CD14-positive monocyte (primary cell): ENCODE results near the gene PACSIN3. TPM values are rescaled to one million over a fixed set of nuclear protein-coding genes. Genes with fewer than 3 reads are reported as not detected.

Experiments used
- DNase-seq, 3 donors: peaks; one replicate each; pipeline ENCODE4 v3.0.0-alpha.2; 2011 to 2022
- H2AFZ ChIP-seq: 2 replicates; pipeline ENCODE4 v1.6.0; 2012; ENCODE audit warnings: mild to moderate bottlenecking, low read depth, low read length, inconsistent platforms; ENCODE audit not compliant: insufficient read depth, poor library complexity, severe bottlenecking
- H3K27ac ChIP-seq, 2 donors: 1 replicate in 1 of 2; 2 replicates in 1 of 2; pipeline ENCODE4 v1.5.1; 2012 to 2013; ENCODE audit warnings: low read length in 2 of 2, control low read depth in 1 of 2, inconsistent platforms in 1 of 2, low read depth in 1 of 2, mild to moderate bottlenecking in 1 of 2
- H3K27me3 ChIP-seq, 2 donors: one replicate each; pipeline versions ENCODE4 v1.6.0 to v1.6.1; 2011 to 2013; ENCODE audit warnings: low read length in 2 of 2; ENCODE audit not compliant: control insufficient read depth in 2 of 2, insufficient read depth in 2 of 2
- H3K36me3 ChIP-seq, 2 donors: replicated peaks in 1 of 2; 1 replicate in 1 of 2; 2 replicates in 1 of 2; pipeline versions ENCODE4 v1.5.1 to v1.6.1; 2012 to 2013; ENCODE audit warnings: low read length in 2 of 2, control low read depth in 1 of 2, inconsistent platforms in 1 of 2, mild to moderate bottlenecking in 1 of 2; ENCODE audit not compliant: insufficient read depth in 2 of 2, control insufficient read depth in 1 of 2
- H3K4me1 ChIP-seq, 2 donors: 1 replicate in 1 of 2; 2 replicates in 1 of 2; pipeline versions ENCODE4 v1.5.1 to v1.6.1; 2012 to 2013; ENCODE audit warnings: low read length in 2 of 2, control low read depth in 1 of 2, inconsistent platforms in 1 of 2, mild to moderate bottlenecking in 1 of 2, moderate library complexity in 1 of 2; ENCODE audit not compliant: insufficient read depth in 2 of 2, control insufficient read depth in 1 of 2
- H3K4me2 ChIP-seq: replicated peaks from 2 replicates; pipeline ENCODE3; 2012; ENCODE audit warnings: low read length, moderate library complexity, mild to moderate bottlenecking; ENCODE audit not compliant: poor library complexity, severe bottlenecking; ENCODE audit errors: extremely low read depth
- H3K4me3 ChIP-seq, 3 experiments: fragments of 200-600 bp in 1 of 3; sonication (generic) in 1 of 3; replicated peaks in 1 of 3; 1 replicate in 2 of 3; 2 replicates in 1 of 3; pipeline ENCODE4 v1.5.1; 2011 to 2013; ENCODE audit warnings: low read length in 3 of 3, mild to moderate bottlenecking in 3 of 3, control low read depth in 2 of 3, low read depth in 2 of 3, inconsistent platforms in 1 of 3, moderate library complexity in 1 of 3
- H3K79me2 ChIP-seq: 2 replicates; pipeline ENCODE4 v1.6.0; 2012; ENCODE audit warnings: mild to moderate bottlenecking, control low read depth, inconsistent platforms, low read length, moderate library complexity; ENCODE audit not compliant: insufficient read depth
- H3K9ac ChIP-seq: 2 replicates; pipeline ENCODE4 v1.6.0; 2017; ENCODE audit warnings: low read length, mild to moderate bottlenecking; ENCODE audit not compliant: insufficient read depth, poor library complexity, severe bottlenecking
- H3K9me3 ChIP-seq, 2 donors: replicated peaks in 1 of 2; 1 replicate in 1 of 2; 2 replicates in 1 of 2; pipeline versions ENCODE4 v1.5.1 to v1.6.1; 2012 to 2013; ENCODE audit warnings: low read length in 2 of 2, control low read depth in 1 of 2; ENCODE audit not compliant: control insufficient read depth in 1 of 2, insufficient read depth in 1 of 2
- H4K20me1 ChIP-seq: 2 replicates; pipeline ENCODE4 v1.6.0; 2012; ENCODE audit warnings: mild to moderate bottlenecking, low read length, control low read depth, moderate library complexity; ENCODE audit not compliant: insufficient read depth
- H3K27ac Mint-ChIP-seq, 7 donors: one replicate each; pipeline ENCODE4 v1.8.0; 2020; ENCODE audit warnings: mild to moderate bottlenecking in 7 of 7, mixed read lengths in 7 of 7, moderate library complexity in 6 of 7, inconsistent platforms in 2 of 7
- H3K27me3 Mint-ChIP-seq, 3 donors: one replicate each; pipeline ENCODE4 v1.8.0; 2021 to 2022; ENCODE audit warnings: low read depth in 3 of 3, mild to moderate bottlenecking in 3 of 3, mixed read lengths in 3 of 3, moderate library complexity in 3 of 3, inconsistent platforms in 1 of 3
- H3K36me3 Mint-ChIP-seq, 2 donors: one replicate each; pipeline ENCODE4 v1.8.0; 2020; ENCODE audit warnings: mixed read lengths in 2 of 2, inconsistent platforms in 1 of 2, mild to moderate bottlenecking in 1 of 2
- H3K4me1 Mint-ChIP-seq: one replicate; pipeline ENCODE4 v1.8.0; 2020; ENCODE audit warnings: mild to moderate bottlenecking, mixed read lengths
- H3K4me3 Mint-ChIP-seq, 2 donors: one replicate each; pipeline ENCODE4 v1.8.0; 2020; ENCODE audit warnings: mild to moderate bottlenecking in 2 of 2, mixed read lengths in 2 of 2, moderate library complexity in 1 of 2
- H3K9me3 Mint-ChIP-seq, 7 donors: one replicate each; pipeline ENCODE4 v1.8.0; 2020 to 2022; ENCODE audit warnings: mixed read lengths in 7 of 7, mild to moderate bottlenecking in 6 of 7, moderate library complexity in 6 of 7, inconsistent platforms in 2 of 7
- CTCF ChIP-seq: fragments of 200-600 bp; IDR thresholded peaks from one replicate; pipeline ENCODE4 v1.8.0; 2022; ENCODE audit warnings: antibody characterized with exemption, mild to moderate bottlenecking
- WGBS: methylation state at CpG from one replicate; pipeline ENCODE4 v1.1.5; 2013; ENCODE audit warnings: missing lambda C conversion rate; ENCODE audit not compliant: insufficient coverage; 5-methylcytosine and 5-hydroxymethylcytosine counted together
- intact Hi-C, 2 donors: fragments of 100-400 bp; cut with micrococcal nuclease; formaldehyde crosslinking; loops; one replicate each; pipeline versions ENCODE4 v1.15.0 to v1.15.1; 2023
- polyA plus RNA-seq, 3 donors: library from polyadenylated mRNA; depleted of rRNA in 1 of 3; unstranded in 2 of 3; stranded (reverse) in 1 of 3; fragments of 300-500 nt in 2 of 3; fragments of >200 nt in 1 of 3; fragmentation: Illumina TruSeq in 2 of 3; gene quantifications; 1 replicate in 2 of 3; 2 replicates in 1 of 3; pipeline ENCODE4 v1.2.3, GENCODE V29; 2012 to 2021

Gene PACSIN3
- polyA plus RNA-seq, 3 donors: not detected

GRCh38 chr11:47182380-47182779, 3.9 kb downstream of the PACSIN3 start:
- peaks cover 18 to 33% of the 10 kb centered on the region in 2 donors for H3K27me3 ChIP-seq

GRCh38 chr11:47181271-47181670, 5.0 kb downstream of the PACSIN3 start:
- WGBS: 91% methylated on average over 5 of the region's 6 CpGs

More at GRCh38 chr11:47182380-47182779, 3.9 kb downstream of the PACSIN3 start:
- H3K27ac Mint-ChIP-seq: no peak overlapping the region
- DNase-seq: no peak
- H3K9me3 Mint-ChIP-seq: peaks cover 0 to 7% (median 2%) of the 10 kb centered on the region in 7 donors
- peaks cover 29 to 31% of the 10 kb centered on the region in 2 donors for H3K4me1 ChIP-seq
- no peaks in the 10 kb centered on the region for H4K20me1 ChIP-seq
- 98% methylated on average over 13 of the region's 17 CpGs for WGBS
- no peak overlapping the region for H3K27ac ChIP-seq
- no peaks in the 10 kb centered on the region for H3K79me2 ChIP-seq
- H3K36me3 ChIP-seq: no peaks in the 10 kb centered on the region
- peaks cover 22% of the 10 kb centered on the region for H3K4me1 Mint-ChIP-seq
- no peak overlapping the region for H3K4me3 Mint-ChIP-seq
- H3K4me3 ChIP-seq: no peak overlapping the region
- peaks cover 0 to 6% of the 10 kb centered on the region in 2 donors for H3K9me3 ChIP-seq
- no peak overlapping the region for H3K9ac ChIP-seq
- intact Hi-C loops: no loop called here
- peaks cover 24 to 33% (median 26%) of the 10 kb centered on the region in 3 donors for H3K27me3 Mint-ChIP-seq
- H3K4me2 ChIP-seq: no peak overlapping the region
- no peak for TF ChIP-seq CTCF
- no peaks in the 10 kb centered on the region for H3K36me3 Mint-ChIP-seq
- H2AFZ ChIP-seq: no peak overlapping the region

More at GRCh38 chr11:47181271-47181670, 5.0 kb downstream of the PACSIN3 start:
- H3K36me3 ChIP-seq: no peaks in the 10 kb centered on the region
- H3K27me3 ChIP-seq: peaks cover 9 to 22% of the 10 kb centered on the region in 2 donors
- no peak for TF ChIP-seq CTCF
- H3K4me1 ChIP-seq: peaks cover 22 to 26% of the 10 kb centered on the region in 2 donors
- Mint-ChIP-seq H3K4me1 (peaks cover 17% of the 10 kb centered on the region), H3K9me3 (peaks cover 0 to 2% (median 0%) of the 10 kb centered on the region in 7 donors), H3K4me3 (no peak overlapping the region), H3K27ac (no peak overlapping the region), H3K36me3 (no peaks in the 10 kb centered on the region), H3K27me3 (peaks cover 16 to 22% (median 17%) of the 10 kb centered on the region in 3 donors)
- H3K9me3 ChIP-seq: peaks cover 0 to 6% of the 10 kb centered on the region in 2 donors
- H3K9ac ChIP-seq: no peak overlapping the region
- no peak overlapping the region for H3K4me2 ChIP-seq
- peaks cover 5% of the 10 kb centered on the region for H3K79me2 ChIP-seq
- peaks cover 3% of the 10 kb centered on the region for H4K20me1 ChIP-seq
- intact Hi-C loops: no loop called here
- H2AFZ ChIP-seq: no peak overlapping the region
- no peak overlapping the region for H3K27ac ChIP-seq
- H3K4me3 ChIP-seq: no peak overlapping the region
- DNase-seq: no peak
